SK-N-SH (cell line): ENCODE measurements around the gene CPNE7. TPM values are rescaled to one million over a fixed set of nuclear protein-coding genes. Genes with fewer than 3 reads are reported as not detected.

ENCODE experiments used
- CTCF ChIA-PET: fragments of 300-600, 350-600 bp; formaldehyde crosslinking; extraction: SDS; loops from one replicate; lab custom pipeline; 2021; lab: Yijun Ruan, JAX
- POLR2A ChIA-PET: fragments of 350-600 bp; sonication (Branson Sonifier 250); formaldehyde crosslinking; extraction: SDS; loops from one replicate; lab custom pipeline; 2020; ENCODE audit warnings: antibody characterized with exemption, inconsistent platforms; lab: Yijun Ruan, JAX
- DNase-seq: peaks from one replicate; pipeline ENCODE4 v3.0.0; 2012
- H2AFZ ChIP-seq: fragments of 200-600 bp; sonication (generic); 2 replicates; pipeline ENCODE4 v1.8.1; 2016; ENCODE audit warnings: antibody characterized with exemption, mild to moderate bottlenecking, low read depth
- H3F3A ChIP-seq: fragments of 200-600 bp; sonication (generic); replicated peaks from 2 replicates; pipeline ENCODE3; 2016; ENCODE audit warnings: antibody characterized with exemption, mild to moderate bottlenecking; ENCODE audit not compliant: insufficient read depth
- H3K27ac ChIP-seq, 2 experiments: fragments of 200-500 bp in 1 of 2; fragments of 200-600 bp in 1 of 2; sonication (Bioruptor generic) in 1 of 2; sonication (generic), shearing (Covaris generic) in 1 of 2; 2 replicates each; pipeline versions ENCODE4 v1.5.1 to v1.6.1; 2014 to 2016; ENCODE audit warnings: low read depth in 2 of 2, inconsistent platforms in 1 of 2, low read length in 1 of 2, mild to moderate bottlenecking in 1 of 2, mixed read lengths in 1 of 2
- H3K27me3 ChIP-seq: fragments of 200-600 bp; sonication (generic), shearing (Covaris generic); 2 replicates; pipeline ENCODE4 v1.6.1; 2016; ENCODE audit warnings: mixed run types; ENCODE audit not compliant: insufficient read depth
- H3K36me3 ChIP-seq, 2 experiments: fragments of 200-500 bp in 1 of 2; fragments of 200-600 bp in 1 of 2; sonication (Bioruptor generic) in 1 of 2; sonication (generic) in 1 of 2; replicated peaks in 1 of 2; 2 replicates each; pipeline versions ENCODE3 to v1.5.1; 2014 to 2016; ENCODE audit warnings: low read length in 1 of 2, mild to moderate bottlenecking in 1 of 2; ENCODE audit not compliant: insufficient read depth in 2 of 2, control insufficient read depth in 1 of 2
- H3K4me1 ChIP-seq, 2 experiments: fragments of 200-500 bp in 1 of 2; fragments of 200-600 bp in 1 of 2; sonication (Bioruptor generic) in 1 of 2; sonication (generic), shearing (Covaris generic) in 1 of 2; 2 replicates each; pipeline versions ENCODE4 v1.5.1 to v1.6.1; 2014 to 2016; ENCODE audit warnings: low read depth in 1 of 2, low read length in 1 of 2, mixed run types in 1 of 2; ENCODE audit not compliant: insufficient read depth in 2 of 2, control insufficient read depth in 1 of 2
- H3K4me2 ChIP-seq: fragments of 200-600 bp; sonication (generic), shearing (Covaris generic); 2 replicates; pipeline ENCODE4 v1.6.1; 2017; ENCODE audit warnings: mixed run types
- H3K4me3 ChIP-seq, 2 experiments: fragments of 200-500 bp in 1 of 2; fragments of 200-600 bp in 1 of 2; sonication (Bioruptor generic) in 1 of 2; sonication (generic), shearing (Covaris generic) in 1 of 2; 2 replicates each; pipeline versions ENCODE4 v1.5.1 to v1.8.1; 2014 to 2016; ENCODE audit warnings: low read depth in 2 of 2, inconsistent platforms in 1 of 2, low read length in 1 of 2, mild to moderate bottlenecking in 1 of 2, mixed read lengths in 1 of 2, moderate library complexity in 1 of 2
- H3K79me2 ChIP-seq: fragments of 200-600 bp; sonication (generic); 2 replicates; pipeline ENCODE4 v1.8.1; 2017; ENCODE audit warnings: mild to moderate bottlenecking; ENCODE audit not compliant: insufficient read depth
- H3K9ac ChIP-seq: fragments of 200-600 bp; sonication (generic); 2 replicates; pipeline ENCODE4 v1.6.1; 2017; ENCODE audit warnings: mixed run types
- H3K9me2 ChIP-seq: fragments of 200-600 bp; sonication (generic); 2 replicates; pipeline ENCODE4 v1.6.1; 2017; ENCODE audit warnings: mixed run types
- H3K9me3 ChIP-seq: fragments of 200-600 bp; sonication (generic); 2 replicates; pipeline ENCODE4 v1.6.1; 2017; ENCODE audit warnings: mixed run types, mild to moderate bottlenecking, moderate library complexity
- H4K20me1 ChIP-seq: fragments of 200-600 bp; sonication (generic); 2 replicates; pipeline ENCODE4 v1.6.1; 2017; ENCODE audit warnings: mild to moderate bottlenecking, mixed run types; ENCODE audit not compliant: insufficient read depth
- CTCF ChIP-seq: fragments of 200-600 bp; sonication (generic); IDR thresholded peaks from 2 replicates; pipeline ENCODE4 v1.6.1; 2017; ENCODE audit warnings: antibody characterized with exemption, mild to moderate bottlenecking, moderate library complexity
- EP300 ChIP-seq, 2 experiments: IDR thresholded peaks; 2 replicates each; pipeline versions ENCODE4 v1.4.0 to v1.6.1; 2012; ENCODE audit warnings: borderline replicate concordance in 1 of 2, low read depth in 1 of 2, low read length in 1 of 2
- FOSL2 ChIP-seq: IDR thresholded peaks from 2 replicates; pipeline ENCODE4 v1.4.0; 2012; ENCODE audit warnings: low read depth, mild to moderate bottlenecking, moderate library complexity, borderline replicate concordance
- FOXM1 ChIP-seq: IDR thresholded peaks from 2 replicates; pipeline ENCODE4 v1.4.0; 2012; ENCODE audit warnings: low read depth, mild to moderate bottlenecking
- GABPA ChIP-seq: IDR thresholded peaks from 2 replicates; pipeline ENCODE4 v1.4.0; 2012; ENCODE audit warnings: low read depth, mild to moderate bottlenecking
- JUND ChIP-seq: IDR thresholded peaks from 2 replicates; pipeline ENCODE4 v1.4.0; 2012
- MEF2A ChIP-seq: IDR thresholded peaks from 2 replicates; pipeline ENCODE4 v1.4.0; 2012; ENCODE audit warnings: low read depth, borderline replicate concordance
- MXI1 ChIP-seq: IDR thresholded peaks from 2 replicates; pipeline ENCODE4 v1.6.1; 2012; ENCODE audit warnings: mild to moderate bottlenecking, low read depth, low read length, improper control_type of control experiment
- RAD21 ChIP-seq: IDR thresholded peaks from 2 replicates; pipeline ENCODE4 v1.6.1; 2012; ENCODE audit warnings: mild to moderate bottlenecking, low read length
- RFX5 ChIP-seq: IDR thresholded peaks from 2 replicates; pipeline ENCODE4 v1.6.1; 2012; ENCODE audit warnings: mild to moderate bottlenecking, improper control_type of control experiment, low read length
- SMC3 ChIP-seq: IDR thresholded peaks from 2 replicates; pipeline ENCODE4 v1.6.1; 2012; ENCODE audit warnings: low read depth, low read length, improper control_type of control experiment
- TAF1 ChIP-seq: IDR thresholded peaks from 2 replicates; pipeline ENCODE4 v1.6.1; 2012; ENCODE audit warnings: low read depth, mild to moderate bottlenecking, low read length, moderate library complexity, borderline replicate concordance
- YY1 ChIP-seq: IDR thresholded peaks from 2 replicates; pipeline ENCODE4 v1.4.0; 2012; ENCODE audit warnings: low read depth, mild to moderate bottlenecking
- WGBS: methylation state at CpG from one replicate; pipeline ENCODE4 v1.1.6; 2017; ENCODE audit warnings: low lambda C conversion rate; 5-methylcytosine and 5-hydroxymethylcytosine counted together
- polyA plus RNA-seq, 3 experiments: library from polyadenylated mRNA; depleted of rRNA; stranded (reverse); fragments of >200 nt; gene quantifications; 2 replicates each; pipeline ENCODE4 v1.2.3, GENCODE V29; 2012
- TF ChIP-seq, protein P1 (sequence below): fragments of 150-350 bp; IDR thresholded peaks from 2 replicates; pipeline ENCODE4 v1.6.1; 2016; ENCODE audit warnings: mild to moderate bottlenecking, low read depth, low read length
- TF ChIP-seq, protein P2 (sequence below): IDR thresholded peaks from 2 replicates; pipeline ENCODE4; 2012
- TF ChIP-seq, protein P3 (sequence below): IDR thresholded peaks from 2 replicates; pipeline ENCODE4 v1.4.0; 2012; ENCODE audit warnings: low read depth, borderline replicate concordance

CPNE7 gene
- 3.9 and 4.0 TPM in 2 replicates for polyA plus RNA-seq (2012; rRNA removed)
- 1.1 and 1.9 TPM in 2 replicates for polyA plus RNA-seq (2012; cell fraction: cytosol; rRNA removed)
- polyA plus RNA-seq (2012; cell fraction: nucleus; rRNA removed) = 27.9 and 35.3 TPM in 2 replicates

GRCh38 chr16:89575247-89576152, at the start of gene CPNE7:
Gene CPNE7, plus strand, starts transcription at chr16:89575758. Its CDS starts 140 bp downstream, at chr16:89575898.
- Histone ChIP-seq H3K4me2 (no peak within 1 kb of the TSS), H4K20me1 (no peaks in the 10 kb centered on the region), H3K79me2 (no peaks in the 10 kb centered on the region), H3K36me3 (no peaks in the 10 kb centered on the region), H3K27me3 (no peaks in the 10 kb centered on the region), H3K4me3 (no peak within 1 kb of the TSS; a peak in 1 of 4 replicates), H3K4me1 (peaks cover 0 to 16% of the 10 kb centered on the region in 2 experiments; a peak in 1 of 4 replicates), H2AFZ (no peak within 1 kb of the TSS), H3K27ac (no peak within 1 kb of the TSS), H3K9me2 (no peaks in the 10 kb centered on the region), H3K9ac (no peak within 1 kb of the TSS), H3K9me3 (no peaks in the 10 kb centered on the region), H3F3A (peaks cover 5% of the 10 kb centered on the region)
- POLR2A ChIA-PET = no interaction called here
- WGBS = 52% methylated on average over 32 of the region's 103 CpGs
- peak; percentile 55 for DNase-seq
- TF ChIP-seq JUND = no peak
- TF ChIP-seq MEF2A = no peak
- no peak for TF ChIP-seq GABPA
- TF ChIP-seq EP300 (IDR thresholded peaks at IDR 0.05; ENCODE audit: borderline replicate concordance in 1 of 2, low read depth in 1 of 2, low read length in 1 of 2) = no peak
- TF ChIP-seq FOSL2 = no peak
- no peak for TF ChIP-seq RAD21
- no peak for TF ChIP-seq TAF1
- no peak for TF ChIP-seq FOXM1
- TF ChIP-seq MXI1 = no peak
- CTCF ChIA-PET = no interaction called here

DNA sequence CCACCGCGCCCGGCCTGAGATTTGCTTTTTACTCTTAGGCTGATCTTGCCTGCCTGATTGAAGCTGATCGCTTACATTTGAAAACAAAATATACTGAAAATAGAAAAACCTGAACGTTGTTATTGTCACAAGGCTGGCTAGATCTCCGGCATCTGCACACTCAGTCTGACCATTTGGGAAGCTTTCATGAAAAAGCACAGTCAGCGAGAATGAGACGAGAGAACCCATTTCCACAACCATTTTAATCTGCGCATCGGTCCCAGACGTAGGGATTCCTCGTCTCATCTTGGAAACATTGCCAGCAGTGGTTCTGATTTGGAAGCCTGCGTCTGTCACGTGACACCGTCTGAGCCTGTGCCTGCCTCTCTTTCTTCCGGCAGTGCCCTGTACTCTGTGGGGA, 46.5 kb upstream of the CPNE7 start:
- no peaks in the 10 kb centered on the region for H3K9me2 ChIP-seq
- DNase-seq = no peak
- peaks cover 8% of the 10 kb centered on the region; the same call in 1 of the 2 replicates for H3K79me2 ChIP-seq
- no peak overlapping the region for H3K9ac ChIP-seq
- peaks cover 4% of the 10 kb centered on the region for H3F3A ChIP-seq
- TF ChIP-seq, protein P1, sequence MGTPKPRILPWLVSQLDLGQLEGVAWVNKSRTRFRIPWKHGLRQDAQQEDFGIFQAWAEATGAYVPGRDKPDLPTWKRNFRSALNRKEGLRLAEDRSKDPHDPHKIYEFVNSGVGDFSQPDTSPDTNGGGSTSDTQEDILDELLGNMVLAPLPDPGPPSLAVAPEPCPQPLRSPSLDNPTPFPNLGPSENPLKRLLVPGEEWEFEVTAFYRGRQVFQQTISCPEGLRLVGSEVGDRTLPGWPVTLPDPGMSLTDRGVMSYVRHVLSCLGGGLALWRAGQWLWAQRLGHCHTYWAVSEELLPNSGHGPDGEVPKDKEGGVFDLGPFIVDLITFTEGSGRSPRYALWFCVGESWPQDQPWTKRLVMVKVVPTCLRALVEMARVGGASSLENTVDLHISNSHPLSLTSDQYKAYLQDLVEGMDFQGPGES = no peak
- TF ChIP-seq RFX5 (no peak), YY1 (no peak), JUND (no peak), RAD21 (no peak), MXI1 (no peak), CTCF (no peak), FOSL2 (no peak), SMC3 (no peak)
- TF ChIP-seq, protein P2, sequence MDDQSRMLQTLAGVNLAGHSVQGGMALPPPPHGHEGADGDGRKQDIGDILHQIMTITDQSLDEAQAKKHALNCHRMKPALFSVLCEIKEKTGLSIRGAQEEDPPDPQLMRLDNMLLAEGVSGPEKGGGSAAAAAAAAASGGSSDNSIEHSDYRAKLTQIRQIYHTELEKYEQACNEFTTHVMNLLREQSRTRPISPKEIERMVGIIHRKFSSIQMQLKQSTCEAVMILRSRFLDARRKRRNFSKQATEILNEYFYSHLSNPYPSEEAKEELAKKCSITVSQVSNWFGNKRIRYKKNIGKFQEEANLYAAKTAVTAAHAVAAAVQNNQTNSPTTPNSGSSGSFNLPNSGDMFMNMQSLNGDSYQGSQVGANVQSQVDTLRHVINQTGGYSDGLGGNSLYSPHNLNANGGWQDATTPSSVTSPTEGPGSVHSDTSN = no peak
- TF ChIP-seq, protein P3, sequence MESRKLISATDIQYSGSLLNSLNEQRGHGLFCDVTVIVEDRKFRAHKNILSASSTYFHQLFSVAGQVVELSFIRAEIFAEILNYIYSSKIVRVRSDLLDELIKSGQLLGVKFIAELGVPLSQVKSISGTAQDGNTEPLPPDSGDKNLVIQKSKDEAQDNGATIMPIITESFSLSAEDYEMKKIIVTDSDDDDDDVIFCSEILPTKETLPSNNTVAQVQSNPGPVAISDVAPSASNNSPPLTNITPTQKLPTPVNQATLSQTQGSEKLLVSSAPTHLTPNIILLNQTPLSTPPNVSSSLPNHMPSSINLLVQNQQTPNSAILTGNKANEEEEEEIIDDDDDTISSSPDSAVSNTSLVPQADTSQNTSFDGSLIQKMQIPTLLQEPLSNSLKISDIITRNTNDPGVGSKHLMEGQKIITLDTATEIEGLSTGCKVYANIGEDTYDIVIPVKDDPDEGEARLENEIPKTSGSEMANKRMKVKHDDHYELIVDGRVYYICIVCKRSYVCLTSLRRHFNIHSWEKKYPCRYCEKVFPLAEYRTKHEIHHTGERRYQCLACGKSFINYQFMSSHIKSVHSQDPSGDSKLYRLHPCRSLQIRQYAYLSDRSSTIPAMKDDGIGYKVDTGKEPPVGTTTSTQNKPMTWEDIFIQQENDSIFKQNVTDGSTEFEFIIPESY = no peak
- no peak overlapping the region for H2AFZ ChIP-seq
- peaks cover 52 to 65% of the 10 kb centered on the region in 2 experiments for H3K36me3 ChIP-seq
- H3K4me3 ChIP-seq = no peak overlapping the region
- WGBS = 97% methylated on average over 16 of the region's 16 CpGs
- no peaks in the 10 kb centered on the region for H3K27me3 ChIP-seq
- H4K20me1 ChIP-seq = 0 out of 2 replicates have a peak, but pooled peaks cover 6% of the 10 kb centered on the region
- H3K4me2 ChIP-seq = no peak overlapping the region
- POLR2A ChIA-PET = interaction anchor here (1.3 kb wide), 1 partner anchor 21 kb away, joined by 3 read pairs; the partner anchor contains the start of gene SPG7
- H3K4me1 ChIP-seq = no peaks in the 10 kb centered on the region
- no peak overlapping the region for H3K27ac ChIP-seq
- no peaks in the 10 kb centered on the region for H3K9me3 ChIP-seq
- CTCF ChIA-PET = no interaction called here
